Measurements from ENCODE around the gene STAG1.

DNA sequence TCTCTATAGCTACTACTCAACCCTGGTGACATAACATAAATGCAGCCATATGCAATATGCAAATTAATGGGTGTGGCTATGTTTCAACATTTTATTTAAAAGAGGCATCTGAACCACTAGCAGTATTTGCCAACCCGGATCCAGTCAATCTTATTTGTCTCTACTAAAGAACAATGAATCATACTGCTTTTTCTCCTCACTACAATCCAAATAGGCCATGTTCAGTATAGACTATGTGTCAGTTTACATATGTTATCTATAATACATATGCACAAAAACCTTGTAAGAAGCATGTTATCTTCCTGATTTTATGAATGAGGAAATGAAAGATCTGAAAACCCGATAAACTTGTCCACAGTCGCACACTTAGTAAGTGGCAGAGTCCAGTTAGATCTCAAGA, 125.7 kb downstream of the STAG1 start:
- no peak for TF ChIP-seq POLR2A (IDR thresholded peaks at IDR 0.05; ENCODE audit: low read depth, low read length)
- TF ChIP-seq POLR2AphosphoS5 (IDR thresholded peaks at IDR 0.05; ENCODE audit: low read depth, low read length) = no peak
- TF ChIP-seq TAF1 (IDR thresholded peaks at IDR 0.05; ENCODE audit: low read depth, low read length) = no peak
- TF ChIP-seq SPI1 (IDR thresholded peaks at IDR 0.05; ENCODE audit: low read depth, low read length) = peak; percentile 53; the same call in 1 of the 2 replicates
- TF ChIP-seq POU2F2 (IDR thresholded peaks at IDR 0.05; ENCODE audit: low read depth, low read length) = no peak

Data from GM12891 (cell line).